Stomach (tissue), 4 donors: Measurements from ENCODE around the gene DRD3.

Experiments used
- CTCF ChIP-seq, 7 experiments: fragments of 450-650 bp in 4 of 7; fragments of 200-600 bp in 3 of 7; sonication (generic) in 3 of 7; IDR thresholded peaks; one replicate each; pipeline ENCODE4 v1.5.1; 2016 to 2019; ENCODE audit warnings: antibody characterized with exemption in 7 of 7, control low read depth in 2 of 7, mild to moderate bottlenecking in 1 of 7
- POLR2A ChIP-seq, 4 donors: fragments of 450-650 bp; IDR thresholded peaks; one replicate each; pipeline ENCODE4 v1.6.1; 2016; ENCODE audit warnings: antibody characterized with exemption in 4 of 4, control low read depth in 2 of 4, mild to moderate bottlenecking in 1 of 4, moderate library complexity in 1 of 4

DNA sequence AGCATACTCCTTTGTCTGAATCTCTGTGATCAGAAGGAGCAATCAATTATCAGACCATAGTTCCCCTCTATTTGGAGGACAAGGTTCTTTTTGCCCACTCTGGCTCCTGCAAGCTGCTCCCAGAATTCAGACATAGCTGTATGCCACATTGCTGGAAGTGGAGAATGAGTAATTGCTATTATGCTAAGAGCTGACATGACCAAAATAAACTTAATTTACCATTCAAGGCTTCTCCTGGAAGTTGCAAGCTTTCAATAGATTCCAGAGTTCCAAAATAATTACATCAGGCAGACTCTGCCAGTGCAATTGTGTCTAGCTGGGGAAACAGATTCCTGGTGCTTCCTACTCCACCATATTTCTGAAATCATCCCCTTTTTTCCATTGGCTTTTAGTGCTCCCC, 7.6 kb upstream of the DRD3 start:
- no peak for TF ChIP-seq CTCF (IDR thresholded peaks at IDR 0.05)
- no peak for TF ChIP-seq POLR2A (IDR thresholded peaks at IDR 0.05)
